Measurements from ENCODE around the gene SLC13A3.

The SLC13A3 gene

DNA sequence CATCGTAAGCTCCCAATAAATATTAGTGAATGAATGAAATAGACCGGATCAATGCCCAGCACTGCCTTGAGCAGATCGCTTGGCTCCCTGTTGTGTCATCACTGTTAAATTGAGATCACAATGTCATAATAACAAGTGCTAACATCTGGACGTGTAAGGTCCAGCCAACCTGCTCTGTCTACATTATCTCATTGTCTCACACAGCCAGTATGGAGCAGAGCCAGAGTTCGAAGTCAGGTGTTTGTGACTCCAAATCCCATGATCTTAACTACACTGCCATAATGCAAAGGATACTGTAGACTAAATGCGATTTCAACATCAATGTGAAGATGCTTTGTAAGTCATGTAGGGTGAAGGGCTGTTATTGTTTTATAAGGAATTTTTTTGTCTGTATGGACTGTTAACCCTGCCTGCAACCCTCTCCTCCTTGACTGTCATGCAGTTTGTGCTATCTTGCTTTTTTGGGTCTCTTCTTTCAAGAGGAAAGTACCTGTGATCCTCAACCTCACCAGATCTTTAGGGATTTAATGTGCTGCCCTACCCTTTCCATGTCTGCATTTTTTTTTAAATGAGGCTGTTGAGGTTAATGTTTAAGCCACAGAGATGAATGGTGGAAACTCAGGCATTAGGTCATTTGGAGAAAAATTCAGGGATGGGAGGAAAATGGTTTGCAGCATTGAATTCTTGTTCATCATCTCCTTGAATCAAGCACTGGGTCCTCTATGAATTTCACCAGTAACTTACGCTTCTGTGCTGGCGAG lies 51.9 kb downstream of the SLC13A3 start:
- DNase-seq (ENCODE audit: low read depth in 1 of 2, low spot score in 1 of 2), result no peak

DNA sequence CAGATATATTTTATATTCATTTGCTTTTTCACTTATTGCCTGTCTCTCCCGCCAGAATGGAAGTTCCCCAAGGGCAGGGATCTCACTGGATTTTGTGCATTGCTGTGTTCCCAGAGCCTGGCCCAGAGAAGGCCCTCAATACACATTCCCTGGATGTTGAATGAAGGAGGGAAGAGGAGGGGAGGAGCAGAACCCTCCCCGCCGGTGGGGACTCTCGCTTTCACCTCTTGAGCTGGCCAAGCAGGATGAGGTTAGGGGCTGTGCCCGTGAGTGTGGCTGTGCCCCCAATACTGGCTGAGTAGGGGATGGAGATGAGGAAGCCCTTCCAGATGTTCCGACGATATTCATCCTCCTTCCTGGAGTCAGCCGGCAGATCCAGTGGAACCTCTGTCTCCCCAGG lies 55.3 kb downstream of the SLC13A3 start:
- Histone ChIP-seq H3K27me3 (ENCODE audit: insufficient read depth, poor library complexity, severe bottlenecking) (no peaks in the 10 kb centered on the region), H3K4me3 (replicated peaks; ENCODE audit: insufficient read depth, low read length) (no peak overlapping the region), H3K27ac (replicated peaks) (no peak overlapping the region)
- TF ChIP-seq GABPA (IDR thresholded peaks at IDR 0.05; ENCODE audit: low read depth) (no peak), SPI1 (IDR thresholded peaks at IDR 0.05; ENCODE audit: borderline replicate concordance, low read depth) (no peak), POLR2AphosphoS5 (IDR thresholded peaks at IDR 0.05; ENCODE audit: low read depth) (no peak)
- TF ChIP-seq, protein P1, sequence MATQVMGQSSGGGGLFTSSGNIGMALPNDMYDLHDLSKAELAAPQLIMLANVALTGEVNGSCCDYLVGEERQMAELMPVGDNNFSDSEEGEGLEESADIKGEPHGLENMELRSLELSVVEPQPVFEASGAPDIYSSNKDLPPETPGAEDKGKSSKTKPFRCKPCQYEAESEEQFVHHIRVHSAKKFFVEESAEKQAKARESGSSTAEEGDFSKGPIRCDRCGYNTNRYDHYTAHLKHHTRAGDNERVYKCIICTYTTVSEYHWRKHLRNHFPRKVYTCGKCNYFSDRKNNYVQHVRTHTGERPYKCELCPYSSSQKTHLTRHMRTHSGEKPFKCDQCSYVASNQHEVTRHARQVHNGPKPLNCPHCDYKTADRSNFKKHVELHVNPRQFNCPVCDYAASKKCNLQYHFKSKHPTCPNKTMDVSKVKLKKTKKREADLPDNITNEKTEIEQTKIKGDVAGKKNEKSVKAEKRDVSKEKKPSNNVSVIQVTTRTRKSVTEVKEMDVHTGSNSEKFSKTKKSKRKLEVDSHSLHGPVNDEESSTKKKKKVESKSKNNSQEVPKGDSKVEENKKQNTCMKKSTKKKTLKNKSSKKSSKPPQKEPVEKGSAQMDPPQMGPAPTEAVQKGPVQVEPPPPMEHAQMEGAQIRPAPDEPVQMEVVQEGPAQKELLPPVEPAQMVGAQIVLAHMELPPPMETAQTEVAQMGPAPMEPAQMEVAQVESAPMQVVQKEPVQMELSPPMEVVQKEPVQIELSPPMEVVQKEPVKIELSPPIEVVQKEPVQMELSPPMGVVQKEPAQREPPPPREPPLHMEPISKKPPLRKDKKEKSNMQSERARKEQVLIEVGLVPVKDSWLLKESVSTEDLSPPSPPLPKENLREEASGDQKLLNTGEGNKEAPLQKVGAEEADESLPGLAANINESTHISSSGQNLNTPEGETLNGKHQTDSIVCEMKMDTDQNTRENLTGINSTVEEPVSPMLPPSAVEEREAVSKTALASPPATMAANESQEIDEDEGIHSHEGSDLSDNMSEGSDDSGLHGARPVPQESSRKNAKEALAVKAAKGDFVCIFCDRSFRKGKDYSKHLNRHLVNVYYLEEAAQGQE (IDR thresholded peaks at IDR 0.05; ENCODE audit: insufficient replicate concordance, low read depth), result no peak
- TF ChIP-seq, protein P2, sequence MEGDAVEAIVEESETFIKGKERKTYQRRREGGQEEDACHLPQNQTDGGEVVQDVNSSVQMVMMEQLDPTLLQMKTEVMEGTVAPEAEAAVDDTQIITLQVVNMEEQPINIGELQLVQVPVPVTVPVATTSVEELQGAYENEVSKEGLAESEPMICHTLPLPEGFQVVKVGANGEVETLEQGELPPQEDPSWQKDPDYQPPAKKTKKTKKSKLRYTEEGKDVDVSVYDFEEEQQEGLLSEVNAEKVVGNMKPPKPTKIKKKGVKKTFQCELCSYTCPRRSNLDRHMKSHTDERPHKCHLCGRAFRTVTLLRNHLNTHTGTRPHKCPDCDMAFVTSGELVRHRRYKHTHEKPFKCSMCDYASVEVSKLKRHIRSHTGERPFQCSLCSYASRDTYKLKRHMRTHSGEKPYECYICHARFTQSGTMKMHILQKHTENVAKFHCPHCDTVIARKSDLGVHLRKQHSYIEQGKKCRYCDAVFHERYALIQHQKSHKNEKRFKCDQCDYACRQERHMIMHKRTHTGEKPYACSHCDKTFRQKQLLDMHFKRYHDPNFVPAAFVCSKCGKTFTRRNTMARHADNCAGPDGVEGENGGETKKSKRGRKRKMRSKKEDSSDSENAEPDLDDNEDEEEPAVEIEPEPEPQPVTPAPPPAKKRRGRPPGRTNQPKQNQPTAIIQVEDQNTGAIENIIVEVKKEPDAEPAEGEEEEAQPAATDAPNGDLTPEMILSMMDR (IDR thresholded peaks at IDR 0.05; ENCODE audit: insufficient read depth, low read length), result no peak
- DNase-seq (ENCODE audit: low read depth in 1 of 2, low spot score in 1 of 2), result no peak

More for the DNA sequence above, 51.9 kb downstream of the SLC13A3 start:
- no peak overlapping the region for H3K4me3 ChIP-seq (replicated peaks; ENCODE audit: insufficient read depth, low read length)
- no peaks in the 10 kb centered on the region for H3K27me3 ChIP-seq (ENCODE audit: insufficient read depth, poor library complexity, severe bottlenecking)
- TF ChIP-seq GABPA (IDR thresholded peaks at IDR 0.05; ENCODE audit: low read depth), result no peak
- no peak for TF ChIP-seq POLR2AphosphoS5 (IDR thresholded peaks at IDR 0.05; ENCODE audit: low read depth)
- no peak for TF ChIP-seq SPI1 (IDR thresholded peaks at IDR 0.05; ENCODE audit: borderline replicate concordance, low read depth)
- TF ChIP-seq, protein P1 (IDR thresholded peaks at IDR 0.05; ENCODE audit: insufficient replicate concordance, low read depth), result no peak
- TF ChIP-seq, protein P2 (IDR thresholded peaks at IDR 0.05; ENCODE audit: insufficient read depth, low read length), result no peak
- no peak overlapping the region for H3K27ac ChIP-seq (replicated peaks)

DNA sequence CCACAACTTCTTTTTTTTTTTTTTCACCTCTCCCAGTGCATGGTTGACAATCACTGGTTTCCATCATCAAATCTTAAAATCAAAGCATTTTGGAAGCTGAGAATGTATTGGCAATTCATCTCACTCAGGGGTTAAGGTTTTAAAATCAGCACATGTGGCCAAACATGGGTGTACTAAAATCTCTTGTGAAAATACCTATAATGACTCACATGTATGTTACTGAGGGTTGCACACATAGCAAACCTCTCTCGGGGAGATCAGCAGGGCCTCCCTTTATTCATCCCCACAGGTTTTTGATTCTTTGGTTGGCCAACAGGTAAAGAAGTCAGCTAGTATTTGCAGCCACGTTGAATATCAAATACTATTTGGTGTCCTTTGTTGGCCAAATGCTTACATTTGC lies 56.5 kb downstream of the SLC13A3 start:
- TF ChIP-seq, protein P1 (IDR thresholded peaks at IDR 0.05; ENCODE audit: insufficient replicate concordance, low read depth), result no peak
- no peak for TF ChIP-seq GABPA (IDR thresholded peaks at IDR 0.05; ENCODE audit: low read depth)
- TF ChIP-seq POLR2AphosphoS5 (IDR thresholded peaks at IDR 0.05; ENCODE audit: low read depth), result no peak
- TF ChIP-seq SPI1 (IDR thresholded peaks at IDR 0.05; ENCODE audit: borderline replicate concordance, low read depth), result no peak
- TF ChIP-seq, protein P2 (IDR thresholded peaks at IDR 0.05; ENCODE audit: insufficient read depth, low read length), result no peak
- H3K27me3 ChIP-seq (ENCODE audit: insufficient read depth, poor library complexity, severe bottlenecking), result no peaks in the 10 kb centered on the region
- no peak overlapping the region for H3K4me3 ChIP-seq (replicated peaks; ENCODE audit: insufficient read depth, low read length)
- no peak overlapping the region for H3K27ac ChIP-seq (replicated peaks)
- no peak for DNase-seq (ENCODE audit: low read depth in 1 of 2, low spot score in 1 of 2)

All from HL-60 (cell line).